HS-5 (cell line): Measurements from ENCODE around the gene DBT.
"Not testable (repeated sequence)": the region's sequence is repeated elsewhere in the genome, so short reads cannot be mapped to it uniquely, and the experiment has no call there.

Source experiments
- DNase-seq: peaks from one replicate; pipeline ENCODE4 v3.0.0-alpha.2; 2012; ENCODE audit warnings: low read depth

The DBT gene

DNA sequence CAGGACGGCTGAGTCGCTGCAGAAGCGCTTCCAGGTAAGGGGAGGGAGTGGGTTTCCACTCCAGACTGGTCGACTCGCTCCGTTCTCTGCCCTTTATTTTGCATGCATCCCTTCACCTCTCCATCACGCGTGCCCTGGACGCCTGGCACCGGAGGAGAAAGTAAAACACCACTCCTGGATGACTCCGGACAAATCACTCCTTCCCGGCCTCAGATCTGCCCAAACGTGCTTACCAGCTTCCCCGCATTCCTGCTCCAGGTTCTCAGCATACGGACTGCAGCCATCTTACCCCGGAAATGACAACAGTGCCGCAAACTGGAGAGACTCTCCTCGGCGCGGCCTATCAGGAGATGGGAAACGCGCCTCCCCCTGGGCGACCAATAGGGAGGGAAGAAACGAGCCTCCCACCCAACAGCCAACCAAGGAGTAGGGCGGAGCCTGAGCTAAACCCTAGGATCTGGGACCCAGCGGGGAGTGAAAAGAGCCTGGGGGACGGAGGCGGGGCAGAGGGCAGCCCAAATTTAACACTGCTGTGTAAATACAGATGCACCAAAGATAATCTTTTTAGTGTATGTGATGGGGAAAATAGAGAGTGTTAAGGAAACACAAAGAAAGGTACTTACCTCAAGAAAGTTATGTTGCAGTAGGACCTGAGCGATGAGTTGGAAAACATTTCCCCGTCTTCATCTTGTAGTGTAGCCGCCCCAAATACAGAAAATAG is at the start of gene DBT:
Gene DBT, minus strand, starts transcription at position 298 of the 721 bp plus-strand sequence. Its CDS starts 14 bp downstream, at position 284.
- peak; percentile 70 for DNase-seq

DNA sequence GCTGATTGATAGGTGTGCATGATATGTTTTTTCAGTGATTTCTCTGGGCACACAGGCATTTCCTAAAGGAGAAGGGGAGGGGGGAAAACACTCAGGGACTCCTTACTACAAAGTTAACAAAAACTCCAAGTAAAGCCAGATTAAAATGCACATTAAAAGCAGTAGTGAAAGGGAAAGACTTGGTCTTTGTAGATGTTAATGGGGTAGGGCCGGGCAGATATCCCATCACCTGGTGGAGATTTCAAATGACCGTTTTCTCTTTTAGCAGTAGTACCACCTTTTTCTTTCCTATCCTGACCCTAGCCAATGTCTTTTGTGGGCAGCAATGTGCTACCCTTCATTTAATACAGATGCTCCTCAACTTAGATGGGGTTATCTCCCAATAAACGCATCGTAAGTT is 48.9 kb upstream of the DBT start:
- no peak for DNase-seq

- not testable (repeated sequence) for DNase-seq
Measured at GRCh38 chr1:100296997-100297396, 47.4 kb upstream of the DBT start.

GRCh38 chr1:100296140-100296539 is 46.5 kb upstream of the DBT start:
- no peak for DNase-seq

DNA sequence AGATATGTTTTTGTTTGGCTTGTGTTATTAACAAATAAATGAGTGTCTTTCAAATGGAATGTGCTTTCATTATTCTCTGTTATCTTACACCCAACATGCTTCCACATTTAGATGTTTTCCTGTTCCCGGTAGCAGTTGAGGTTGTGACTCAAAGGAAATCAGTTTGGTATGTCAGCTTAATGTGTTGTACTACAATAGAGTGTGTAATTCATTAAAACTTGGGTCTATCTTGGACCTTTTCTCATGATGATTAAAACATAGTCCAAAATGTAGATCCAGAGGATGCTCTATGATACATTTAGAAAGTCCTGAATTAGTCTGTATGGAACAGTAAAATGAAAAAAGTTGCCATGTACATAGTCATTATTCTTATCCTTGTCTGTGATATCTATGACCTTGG is 43.1 kb upstream of the DBT start:
- no peak for DNase-seq

DNA sequence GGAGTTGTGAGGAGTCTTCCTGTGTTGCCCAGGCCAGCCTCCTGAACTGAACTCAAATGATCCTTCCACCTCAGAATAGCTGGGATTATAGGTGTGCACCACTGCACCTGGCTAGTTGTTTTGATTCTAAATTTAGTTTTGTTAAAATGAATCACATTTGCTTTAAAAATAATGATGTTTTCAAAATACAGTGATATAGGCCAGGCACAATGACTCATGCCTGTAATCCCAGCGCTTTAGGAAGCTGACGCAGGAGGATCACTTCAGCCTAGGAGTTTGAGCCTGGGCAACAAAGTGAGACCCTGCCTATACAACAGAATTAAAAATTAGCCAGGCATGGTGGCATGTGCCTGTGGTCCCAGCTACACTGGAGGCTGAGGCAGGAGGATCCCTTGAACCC is 40.7 kb upstream of the DBT start:
- DNase-seq = no peak

GRCh38 chr1:100287162-100287561 is 37.5 kb upstream of the DBT start:
- DNase-seq = no peak

GRCh38 chr1:100284591-100284990 is 35.0 kb upstream of the DBT start:
- no peak for DNase-seq

GRCh38 chr1:100279954-100280682 is 30.5 kb upstream of the DBT start:
- DNase-seq = no peak

GRCh38 chr1:100279358-100279923 is 29.8 kb upstream of the DBT start:
- DNase-seq = no peak

DNA sequence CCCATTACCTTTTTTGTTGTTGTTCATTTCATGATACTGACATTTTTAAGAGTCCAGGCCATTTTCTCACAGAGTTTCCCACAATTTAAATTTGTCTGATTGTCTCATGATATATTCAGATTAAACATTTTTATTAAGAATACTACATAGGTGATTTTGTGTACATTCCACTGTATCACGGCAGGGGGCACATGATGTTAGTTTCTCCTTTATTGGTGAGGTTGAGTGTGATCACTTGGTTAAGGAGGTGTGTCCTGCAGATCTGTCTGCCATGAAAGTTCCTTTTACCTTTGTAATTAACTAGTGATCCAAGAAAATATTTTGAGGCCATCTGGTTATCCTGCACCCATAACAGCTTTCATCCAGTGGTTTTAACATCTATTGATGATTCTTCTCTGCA is 28.2 kb upstream of the DBT start:
- no peak for DNase-seq

GRCh38 chr1:100268202-100268601 is 18.6 kb upstream of the DBT start:
- DNase-seq = no peak

GRCh38 chr1:100267284-100267683 is 17.6 kb upstream of the DBT start:
- no peak for DNase-seq

DNA sequence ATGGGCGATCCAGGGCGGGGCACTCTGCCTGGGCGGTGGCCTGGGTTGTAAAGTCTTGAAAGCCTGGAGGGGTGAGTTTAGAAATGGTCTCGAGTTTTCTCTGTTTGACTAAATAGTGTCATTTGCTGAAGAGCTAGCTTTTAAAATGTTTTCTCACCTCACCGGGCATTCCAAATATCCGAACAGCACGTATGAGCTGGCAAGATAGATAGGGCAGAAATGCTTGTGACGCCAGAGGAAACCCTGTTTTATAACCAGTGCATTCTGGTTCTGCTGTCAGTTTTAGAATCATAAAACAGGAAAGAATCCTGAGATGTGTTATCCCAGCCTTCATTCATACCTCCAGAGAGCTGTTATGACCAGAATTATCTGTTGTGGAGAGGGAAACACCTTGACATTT is 17.1 kb upstream of the DBT start:
- DNase-seq = no peak

DNA sequence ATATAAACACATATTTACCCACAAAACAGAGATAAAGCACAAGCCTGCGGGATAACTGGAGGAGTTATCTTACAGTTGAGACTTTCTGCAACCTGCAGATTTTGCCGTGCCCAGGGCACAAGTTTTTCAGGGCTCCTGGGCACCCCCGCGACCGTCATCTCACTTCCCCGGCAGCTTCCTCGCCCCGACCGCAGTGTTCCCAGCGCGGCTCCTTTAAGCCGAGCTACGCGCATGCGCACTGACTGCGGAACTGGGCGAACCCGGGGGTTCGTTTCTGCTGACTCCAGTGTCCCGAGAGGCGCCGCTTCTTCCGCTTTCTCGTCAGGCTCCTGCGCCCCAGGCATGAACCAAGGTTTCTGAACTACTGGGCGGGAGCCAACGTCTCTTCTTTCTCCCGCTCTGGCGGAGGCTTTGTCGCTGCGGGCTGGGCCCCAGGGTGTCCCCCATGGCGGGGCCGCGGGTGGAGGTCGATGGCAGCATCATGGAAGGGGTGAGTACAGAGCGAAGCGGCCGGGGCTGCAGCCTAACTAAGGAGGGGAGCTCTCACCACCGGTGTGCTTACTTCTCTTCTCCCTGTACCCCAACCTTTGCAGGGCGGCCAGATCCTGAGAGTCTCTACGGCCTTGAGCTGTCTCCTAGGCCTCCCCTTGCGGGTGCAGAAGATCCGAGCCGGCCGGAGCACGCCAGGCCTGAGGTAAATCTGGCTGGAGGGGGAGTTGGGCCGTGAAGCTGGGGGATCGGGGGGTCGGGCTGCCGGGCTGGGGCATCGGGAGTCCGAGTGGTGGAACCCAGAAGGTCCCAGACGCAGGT is 16.5 kb upstream of the DBT start, which contains the start of gene RTCA:
Gene RTCA, plus strand, starts transcription at position 286 of the 810 bp plus-strand sequence. Its CDS starts 160 bp downstream, at position 446.
- DNase-seq = peak; percentile 85

GRCh38 chr1:100265562-100265930 is 15.9 kb upstream of the DBT start:
- DNase-seq = no peak

DNA sequence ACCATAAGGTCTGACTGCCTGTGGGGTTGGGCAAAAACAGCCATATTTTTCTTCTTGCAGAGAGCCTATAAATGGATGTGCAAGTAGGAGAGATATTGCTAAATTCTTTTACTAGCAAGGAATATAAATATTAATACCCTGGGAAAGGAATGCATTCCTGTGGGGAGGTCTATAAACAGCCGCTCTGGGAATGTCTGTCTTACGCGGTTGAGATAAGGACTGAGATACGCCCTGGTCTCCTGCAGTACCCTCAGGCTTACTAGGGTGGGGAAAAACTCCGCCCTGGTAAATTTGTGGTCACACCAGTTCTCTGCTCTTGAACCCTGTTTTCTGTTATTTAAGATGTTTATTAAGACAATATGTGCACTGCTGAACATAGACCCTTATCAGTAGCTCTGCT is 14.4 kb upstream of the DBT start:
- not testable (repeated sequence) for DNase-seq

DNA sequence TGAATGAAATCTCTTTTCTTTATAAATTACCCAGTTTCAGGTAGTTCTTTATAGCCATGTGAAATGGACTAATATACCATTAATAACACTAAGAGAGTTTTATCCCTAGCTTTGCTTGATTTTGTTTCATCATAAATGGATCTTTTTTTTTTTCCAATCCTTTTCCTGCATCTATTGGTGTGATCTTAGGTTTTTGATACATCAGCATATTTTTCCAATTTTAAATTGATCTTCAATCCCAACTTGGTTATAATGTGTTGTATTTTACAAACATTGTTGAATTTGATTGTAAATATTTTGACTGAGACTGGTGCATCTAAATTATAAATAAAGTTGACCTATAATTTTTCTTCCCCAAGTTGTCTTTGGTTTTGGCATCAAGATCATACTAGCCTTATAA is 12.1 kb upstream of the DBT start:
- DNase-seq = no peak

DNA sequence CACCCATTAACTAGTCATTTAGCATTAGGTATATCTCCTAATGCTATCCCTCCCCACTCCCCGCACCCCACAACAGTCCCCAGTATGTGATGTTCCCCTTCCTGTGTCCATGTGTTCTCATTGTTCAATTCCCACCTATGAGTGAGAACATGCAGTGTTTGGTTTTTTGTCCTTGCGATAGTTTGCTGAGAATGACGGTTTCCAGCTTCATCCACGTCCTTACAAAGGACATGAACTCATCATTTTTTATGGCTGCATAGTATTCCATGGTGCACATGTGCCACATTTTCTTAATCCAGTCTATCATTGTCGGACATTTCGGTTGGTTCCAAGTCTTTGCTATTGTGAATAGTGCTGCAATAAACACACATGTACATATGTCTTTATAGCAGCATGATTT is 8.8 kb upstream of the DBT start:
- DNase-seq = not testable (repeated sequence)

DNA sequence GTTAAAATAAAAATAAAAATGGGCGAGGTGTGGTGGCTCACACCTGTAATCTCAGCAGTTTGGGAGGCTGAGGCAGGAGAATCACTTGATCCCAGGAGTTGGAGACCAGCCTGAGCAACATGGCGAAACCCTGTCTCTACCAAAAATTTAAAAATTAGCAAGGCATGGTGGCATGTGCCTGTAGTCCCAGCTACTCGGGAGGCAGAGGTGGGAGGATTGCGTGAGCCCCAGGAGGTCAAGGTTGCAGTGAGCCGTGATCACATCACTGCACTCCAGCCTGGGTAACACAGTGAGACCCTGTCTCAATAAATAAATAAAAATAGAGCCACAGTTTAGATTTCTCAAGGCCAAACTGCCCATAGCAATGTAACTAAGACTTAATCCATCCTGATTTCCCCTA is 6.6 kb upstream of the DBT start:
- DNase-seq = not testable (repeated sequence)

DNA sequence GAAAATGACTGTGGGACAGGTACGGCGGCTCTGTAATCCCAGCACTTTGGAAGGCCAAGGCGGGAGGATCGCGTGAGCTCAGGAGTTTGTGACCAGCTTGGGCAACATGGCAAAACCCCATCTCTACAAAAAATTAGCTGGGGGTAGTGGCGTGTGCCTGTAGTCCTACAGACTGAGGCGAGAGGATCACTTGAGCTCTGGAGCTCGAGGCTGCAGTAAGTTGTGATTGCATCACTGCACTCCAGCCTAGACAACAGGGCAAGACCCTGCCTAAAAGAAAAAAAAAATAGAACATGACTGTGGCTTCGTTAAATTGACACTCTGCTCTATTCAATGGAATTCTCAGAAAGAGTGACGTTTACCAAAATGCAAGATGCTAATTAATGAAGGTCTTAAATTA is 3.9 kb upstream of the DBT start:
- DNase-seq = no peak

DNA sequence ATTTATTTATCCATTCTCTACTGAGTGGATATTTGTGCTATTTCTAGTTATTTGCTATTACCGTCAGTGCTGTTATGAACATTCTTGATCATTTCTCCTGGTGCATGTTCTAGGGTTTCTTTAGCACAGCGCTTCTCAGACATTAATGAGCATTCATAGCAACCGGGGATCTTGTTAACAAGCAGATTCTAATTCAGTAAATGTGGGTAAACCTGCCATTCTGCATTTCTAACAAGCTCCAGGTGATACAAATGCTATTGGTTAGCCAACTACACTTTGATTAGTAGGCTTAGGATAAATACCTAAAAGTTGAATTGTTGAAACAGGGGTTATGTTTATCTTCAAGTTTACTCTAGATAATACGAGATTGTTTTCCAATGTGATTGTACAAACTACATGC is 3.3 kb upstream of the DBT start:
- DNase-seq = no peak
